DOHH2 (cell line): Measurements from ENCODE around the gene BABAM2.

Experiments
- EZH2phosphoT487 ChIP-seq: fragments of 200-600 bp; sonication (generic); IDR thresholded peaks from 2 replicates; pipeline ENCODE4 v1.6.1; 2017; ENCODE audit warnings: borderline replicate concordance, mild to moderate bottlenecking, antibody characterized with exemption, low read length, moderate library complexity, mixed read lengths
- TF ChIP-seq, protein P1 (sequence below): fragments of 200-600 bp; sonication (generic); IDR thresholded peaks from one replicate; pipeline ENCODE4 v1.5.1; 2014; ENCODE audit warnings: antibody characterized with exemption, mild to moderate bottlenecking, low read depth, low read length; ENCODE audit not compliant: poor library complexity, severe bottlenecking

GRCh38 chr2:28000287-28000686, 109.8 kb downstream of the BABAM2 start:
- TF ChIP-seq, protein P1, sequence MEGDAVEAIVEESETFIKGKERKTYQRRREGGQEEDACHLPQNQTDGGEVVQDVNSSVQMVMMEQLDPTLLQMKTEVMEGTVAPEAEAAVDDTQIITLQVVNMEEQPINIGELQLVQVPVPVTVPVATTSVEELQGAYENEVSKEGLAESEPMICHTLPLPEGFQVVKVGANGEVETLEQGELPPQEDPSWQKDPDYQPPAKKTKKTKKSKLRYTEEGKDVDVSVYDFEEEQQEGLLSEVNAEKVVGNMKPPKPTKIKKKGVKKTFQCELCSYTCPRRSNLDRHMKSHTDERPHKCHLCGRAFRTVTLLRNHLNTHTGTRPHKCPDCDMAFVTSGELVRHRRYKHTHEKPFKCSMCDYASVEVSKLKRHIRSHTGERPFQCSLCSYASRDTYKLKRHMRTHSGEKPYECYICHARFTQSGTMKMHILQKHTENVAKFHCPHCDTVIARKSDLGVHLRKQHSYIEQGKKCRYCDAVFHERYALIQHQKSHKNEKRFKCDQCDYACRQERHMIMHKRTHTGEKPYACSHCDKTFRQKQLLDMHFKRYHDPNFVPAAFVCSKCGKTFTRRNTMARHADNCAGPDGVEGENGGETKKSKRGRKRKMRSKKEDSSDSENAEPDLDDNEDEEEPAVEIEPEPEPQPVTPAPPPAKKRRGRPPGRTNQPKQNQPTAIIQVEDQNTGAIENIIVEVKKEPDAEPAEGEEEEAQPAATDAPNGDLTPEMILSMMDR, result no peak
- no peak for TF ChIP-seq EZH2phosphoT487
